GM18868 (cell line): ENCODE measurements around the gene SETD4.
A peak's percentile ranks its signal among the peaks of the same experiment; 100 is the strongest.
"Not testable (repeated sequence)": the region's sequence is repeated elsewhere in the genome, so short reads cannot be mapped to it uniquely, and the experiment has no call there.

Experiments
- ATAC-seq: cut with Tn5 transposase; IDR thresholded peaks from one replicate; pipeline ENCODE4 v1.9.1; 2021; ENCODE audit warnings: mild to moderate bottlenecking, moderate library complexity; ENCODE audit not compliant: unreplicated experiment

SETD4 gene

GRCh38 chr21:36079010-36079649 is 18.8 kb upstream of the SETD4 start:
- ATAC-seq = peak; percentile 47

GRCh38 chr21:36077758-36078157 is 17.4 kb upstream of the SETD4 start:
- no peak for ATAC-seq

GRCh38 chr21:36076878-36077655 is 16.7 kb upstream of the SETD4 start:
- ATAC-seq = no peak

GRCh38 chr21:36075953-36076352 is 15.6 kb upstream of the SETD4 start:
- no peak for ATAC-seq

GRCh38 chr21:36075171-36075570 is 14.8 kb upstream of the SETD4 start:
- ATAC-seq = no peak

GRCh38 chr21:36073911-36074310 is 13.6 kb upstream of the SETD4 start:
- ATAC-seq = not testable (repeated sequence)

GRCh38 chr21:36073181-36073580 is 12.9 kb upstream of the SETD4 start:
- ATAC-seq = no peak

GRCh38 chr21:36072453-36073162 is 12.3 kb upstream of the SETD4 start:
- no peak for ATAC-seq

GRCh38 chr21:36070999-36071398 is 10.7 kb upstream of the SETD4 start:
- no peak for ATAC-seq

GRCh38 chr21:36069713-36070583 is 9.6 kb upstream of the SETD4 start, which contains the start of gene CBR1:
Gene CBR1 (plus strand): TSS chr21:36070024. CDS start chr21:36070116, 92 bp downstream.
- ATAC-seq = peak; percentile 97

- no peak for ATAC-seq
These were observed 8.5 kb upstream of the SETD4 start for GRCh38 chr21:36068748-36069398.

- ATAC-seq = no peak
These were observed 5.2 kb upstream of the SETD4 start for GRCh38 chr21:36065497-36066036.

- ATAC-seq = no peak
These were observed 3.7 kb upstream of the SETD4 start for GRCh38 chr21:36064085-36064460.

- ATAC-seq = no peak
These were observed 3.2 kb upstream of the SETD4 start for GRCh38 chr21:36063375-36064084.

GRCh38 chr21:36061445-36061844 is 1.1 kb upstream of the SETD4 start:
- ATAC-seq = no peak

- ATAC-seq = peak; percentile 40
These were observed 535 bp downstream of the SETD4 start for GRCh38 chr21:36059823-36060158.

GRCh38 chr21:36055551-36055950 is 4.8 kb downstream of the SETD4 start:
- ATAC-seq = no peak

- no peak for ATAC-seq
These were observed 6.6 kb downstream of the SETD4 start for GRCh38 chr21:36053715-36054062.

- no peak for ATAC-seq
These were observed 7.2 kb downstream of the SETD4 start for GRCh38 chr21:36052860-36053714.
